ENCODE results near the gene DSCAML1. TPM values are rescaled to one million over a fixed set of nuclear protein-coding genes. Genes with fewer than 3 reads are reported as not detected.
"Not testable (repeated sequence)": the region's sequence is repeated elsewhere in the genome, so short reads cannot be mapped to it uniquely, and the experiment has no call there.

The DSCAML1 gene
- total and polyA plus RNA-seq, 12 donors = 0.16 to 1.5 (median 0.57) TPM

GRCh38 chr11:117765068-117765467, 31.9 kb downstream of the DSCAML1 start:
- no peak overlapping the region for H3K27ac ChIP-seq
- peaks cover 0 to 13% (median 0%) of the 10 kb centered on the region in 9 donors for H3K36me3 ChIP-seq
- intact Hi-C loops (cut with DNase I) = no loop called here
- no peaks in the 10 kb centered on the region for H3K4me1 ChIP-seq
- WGBS, 2 donors = 85 to 91% methylated on average over 5 of the region's 5 CpGs
- TF ChIP-seq, protein P1, sequence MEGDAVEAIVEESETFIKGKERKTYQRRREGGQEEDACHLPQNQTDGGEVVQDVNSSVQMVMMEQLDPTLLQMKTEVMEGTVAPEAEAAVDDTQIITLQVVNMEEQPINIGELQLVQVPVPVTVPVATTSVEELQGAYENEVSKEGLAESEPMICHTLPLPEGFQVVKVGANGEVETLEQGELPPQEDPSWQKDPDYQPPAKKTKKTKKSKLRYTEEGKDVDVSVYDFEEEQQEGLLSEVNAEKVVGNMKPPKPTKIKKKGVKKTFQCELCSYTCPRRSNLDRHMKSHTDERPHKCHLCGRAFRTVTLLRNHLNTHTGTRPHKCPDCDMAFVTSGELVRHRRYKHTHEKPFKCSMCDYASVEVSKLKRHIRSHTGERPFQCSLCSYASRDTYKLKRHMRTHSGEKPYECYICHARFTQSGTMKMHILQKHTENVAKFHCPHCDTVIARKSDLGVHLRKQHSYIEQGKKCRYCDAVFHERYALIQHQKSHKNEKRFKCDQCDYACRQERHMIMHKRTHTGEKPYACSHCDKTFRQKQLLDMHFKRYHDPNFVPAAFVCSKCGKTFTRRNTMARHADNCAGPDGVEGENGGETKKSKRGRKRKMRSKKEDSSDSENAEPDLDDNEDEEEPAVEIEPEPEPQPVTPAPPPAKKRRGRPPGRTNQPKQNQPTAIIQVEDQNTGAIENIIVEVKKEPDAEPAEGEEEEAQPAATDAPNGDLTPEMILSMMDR (IDR thresholded peaks at IDR 0.05) = no peak
- H3K27me3 ChIP-seq = peaks cover 0 to 6% (median 0%) of the 10 kb centered on the region in 7 donors
- no peak for ATAC-seq
- no peak for DNase-seq
- no peak overlapping the region for H3K4me3 ChIP-seq
- no peaks in the 10 kb centered on the region for H3K9me3 ChIP-seq

DNA sequence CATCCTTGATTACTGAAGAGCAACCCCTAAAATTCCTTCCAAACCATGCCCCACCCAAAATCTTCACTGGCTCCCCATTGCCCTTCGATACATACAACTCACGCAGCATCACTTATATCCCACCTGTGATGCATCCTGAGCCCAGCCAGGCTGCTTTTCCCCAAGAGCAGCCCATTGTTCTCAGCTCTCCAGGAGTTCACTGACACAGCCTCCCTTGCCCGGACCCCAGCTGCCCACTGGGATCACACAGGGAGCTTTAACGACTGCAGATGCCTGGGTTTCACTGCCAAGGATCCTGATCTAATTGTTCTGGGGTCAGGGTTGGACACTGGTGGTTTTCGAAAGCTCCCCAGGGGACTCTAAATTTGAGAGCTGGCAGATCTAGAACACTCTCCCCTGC, 33.6 kb downstream of the DSCAML1 start:
- DNase-seq; H3K4me1 ChIP-seq; H3K4me3 ChIP-seq; H3K36me3 ChIP-seq; intact Hi-C loops (cut with DNase I); ATAC-seq; H3K27ac ChIP-seq; H3K27me3 ChIP-seq; H3K9me3 ChIP-seq: not testable (repeated sequence)
- WGBS, 2 donors = 78 to 82% methylated on average over 5 of the region's 5 CpGs

DNA sequence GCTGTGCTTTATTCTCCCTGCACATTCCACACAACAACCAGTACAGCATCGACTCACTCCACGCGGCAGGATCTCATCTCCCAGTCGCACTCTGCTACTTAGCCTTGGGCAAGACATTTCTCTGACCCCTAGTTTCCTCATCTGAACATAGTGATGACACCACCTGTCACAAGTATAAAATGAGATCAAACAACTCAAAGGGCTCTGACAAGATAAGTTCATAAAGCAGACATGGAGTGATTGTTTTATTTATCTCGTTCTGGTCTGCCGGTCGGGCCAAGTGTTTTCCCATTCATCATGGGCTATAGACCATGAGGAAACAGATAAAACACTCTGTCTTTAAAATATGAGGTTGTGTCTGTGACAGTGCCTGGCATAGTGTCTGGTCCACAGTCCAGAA, 35.0 kb downstream of the DSCAML1 start:
- Histone ChIP-seq H3K27me3 (peaks cover 0 to 6% (median 0%) of the 10 kb centered on the region in 7 donors), H3K36me3 (peaks cover 0 to 6% (median 0%) of the 10 kb centered on the region in 9 donors), H3K4me1 (no peaks in the 10 kb centered on the region), H3K9me3 (no peaks in the 10 kb centered on the region), H3K4me3 (no peak overlapping the region), H3K27ac (no peak overlapping the region)
- TF ChIP-seq, protein P1 (IDR thresholded peaks at IDR 0.05) = no peak
- WGBS, 2 donors = 65 to 68% methylated on average over 7 of the region's 7 CpGs
- intact Hi-C loops (cut with DNase I) = no loop called here
- DNase-seq = no peak
- ATAC-seq = no peak

- Histone ChIP-seq H3K9me3 (no peaks in the 10 kb centered on the region), H3K4me3 (no peak overlapping the region), H3K27ac (no peak overlapping the region), H3K36me3 (no peaks in the 10 kb centered on the region), H3K27me3 (peaks cover 0 to 6% (median 0%) of the 10 kb centered on the region in 7 donors), H3K4me1 (no peaks in the 10 kb centered on the region)
- DNase-seq (no peak), ATAC-seq (no peak)
- 82 to 86% methylated on average over 8 of the region's 8 CpGs for WGBS, 2 donors
- intact Hi-C loops (cut with DNase I) = no loop called here
- TF ChIP-seq, protein P1 (IDR thresholded peaks at IDR 0.05) = no peak
Measured at GRCh38 chr11:117759305-117759704, 37.7 kb downstream of the DSCAML1 start.

DNA sequence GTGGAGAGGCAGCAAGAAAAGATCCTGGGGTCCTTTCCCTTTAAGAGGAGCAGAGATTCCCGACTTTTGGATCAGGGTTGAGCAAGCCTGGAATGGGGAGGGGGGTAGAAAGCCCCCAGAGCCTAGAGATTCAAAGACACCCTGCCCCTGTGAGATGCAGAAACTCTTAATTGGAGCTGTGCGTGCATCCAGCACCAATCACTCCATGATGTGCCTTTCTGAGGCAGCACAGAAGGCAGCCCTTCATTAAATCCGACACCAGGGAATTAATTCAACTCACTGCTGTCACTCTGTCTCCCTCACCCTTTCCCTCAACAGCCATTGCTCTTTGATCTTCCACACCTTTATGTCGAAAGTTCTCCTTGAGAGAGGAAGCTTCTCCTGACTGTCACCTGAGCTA, 43.0 kb downstream of the DSCAML1 start:
- TF ChIP-seq, protein P1 (IDR thresholded peaks at IDR 0.05) = no peak
- H3K27ac ChIP-seq = no peak overlapping the region
- no peaks in the 10 kb centered on the region for H3K27me3 ChIP-seq
- H3K4me1 ChIP-seq = no peaks in the 10 kb centered on the region
- intact Hi-C loops (cut with DNase I) = no loop called here
- ATAC-seq = no peak
- no peak overlapping the region for H3K4me3 ChIP-seq
- 80 to 85% methylated on average over 4 of the region's 4 CpGs for WGBS, 2 donors
- no peak for DNase-seq
- no peaks in the 10 kb centered on the region for H3K36me3 ChIP-seq
- H3K9me3 ChIP-seq = no peaks in the 10 kb centered on the region

Data from heart right ventricle (tissue), 16 donors.